DMS153 treated with DMSO at 0.1 percent for 48 hours (cell line): ENCODE measurements around the gene SLC38A11.

Source experiments
- DNase-seq: peaks from one replicate; lab custom pipeline; 2025; ENCODE audit not compliant: unreplicated experiment; lab: John Stamatoyannopoulos, UW

Gene SLC38A11

GRCh38 chr2:164972216-164972615, 16.9 kb upstream of the SLC38A11 start:
- no peak for DNase-seq

GRCh38 chr2:164969909-164970690, 14.8 kb upstream of the SLC38A11 start:
- DNase-seq = no peak

- DNase-seq = no peak
Measured at GRCh38 chr2:164967781-164968228, 12.5 kb upstream of the SLC38A11 start.

GRCh38 chr2:164967361-164967760, 12.0 kb upstream of the SLC38A11 start:
- DNase-seq = no peak

- DNase-seq = no peak
Measured at GRCh38 chr2:164964700-164965099, 9.4 kb upstream of the SLC38A11 start.

- no peak for DNase-seq
Measured at GRCh38 chr2:164960159-164960558, 4.8 kb upstream of the SLC38A11 start.

GRCh38 chr2:164954186-164954585, 1.1 kb downstream of the SLC38A11 start:
- DNase-seq = no peak

- no peak for DNase-seq
Measured at GRCh38 chr2:164953279-164953678, 2.0 kb downstream of the SLC38A11 start.

- DNase-seq = no peak
Measured at GRCh38 chr2:164952057-164952702, 3.1 kb downstream of the SLC38A11 start.

- no peak for DNase-seq
Measured at GRCh38 chr2:164948540-164948939, 6.8 kb downstream of the SLC38A11 start.

- DNase-seq = no peak
Measured at GRCh38 chr2:164947281-164947680, 8.0 kb downstream of the SLC38A11 start.

- no peak for DNase-seq
Measured at GRCh38 chr2:164943289-164943688, 12.0 kb downstream of the SLC38A11 start.

- no peak for DNase-seq
Measured at GRCh38 chr2:164937864-164938401, 17.4 kb downstream of the SLC38A11 start.

GRCh38 chr2:164935118-164936101, 19.9 kb downstream of the SLC38A11 start:
- DNase-seq = peak; percentile 45

- DNase-seq = no peak
Measured at GRCh38 chr2:164934401-164935117, 20.8 kb downstream of the SLC38A11 start.

- DNase-seq = peak; percentile 91
Measured at GRCh38 chr2:164933671-164934189, 21.6 kb downstream of the SLC38A11 start.

GRCh38 chr2:164932377-164932776, 22.9 kb downstream of the SLC38A11 start:
- DNase-seq = no peak

GRCh38 chr2:164928101-164928673, 27.1 kb downstream of the SLC38A11 start:
- no peak for DNase-seq

- DNase-seq = peak; percentile 63
Measured at GRCh38 chr2:164922134-164922533, 33.2 kb downstream of the SLC38A11 start.

- no peak for DNase-seq
Measured at GRCh38 chr2:164920430-164920829, 34.9 kb downstream of the SLC38A11 start.
